NCI-H128 (cell line): ENCODE data around the gene GDPD1.
"Not testable (repeated sequence)": the region's sequence is repeated elsewhere in the genome, so short reads cannot be mapped to it uniquely, and the experiment has no call there.

Experiments used
- DNase-seq: peaks from one replicate; lab custom pipeline; 2025; ENCODE audit not compliant: unreplicated experiment; lab: John Stamatoyannopoulos, UW

GDPD1 gene

DNA sequence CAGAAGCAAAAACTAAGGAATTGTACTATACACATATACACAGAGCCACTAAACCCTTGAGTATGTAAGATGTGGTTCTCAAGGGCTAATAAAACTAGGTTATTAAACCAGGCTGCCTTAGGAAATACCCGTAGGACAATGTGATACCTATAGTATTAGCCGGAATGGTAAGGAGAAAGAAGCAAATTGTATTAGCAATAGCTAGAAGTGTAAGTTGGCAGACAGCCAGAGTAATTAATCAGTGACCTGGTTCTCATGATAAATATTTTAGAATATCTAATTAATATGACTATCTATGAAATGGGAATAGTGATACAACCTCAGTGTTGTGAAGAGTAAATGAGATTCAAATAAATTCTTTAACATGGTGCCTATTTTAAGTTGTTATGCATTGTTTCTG lies 18.6 kb downstream of the GDPD1 start:
- no peak for DNase-seq

DNA sequence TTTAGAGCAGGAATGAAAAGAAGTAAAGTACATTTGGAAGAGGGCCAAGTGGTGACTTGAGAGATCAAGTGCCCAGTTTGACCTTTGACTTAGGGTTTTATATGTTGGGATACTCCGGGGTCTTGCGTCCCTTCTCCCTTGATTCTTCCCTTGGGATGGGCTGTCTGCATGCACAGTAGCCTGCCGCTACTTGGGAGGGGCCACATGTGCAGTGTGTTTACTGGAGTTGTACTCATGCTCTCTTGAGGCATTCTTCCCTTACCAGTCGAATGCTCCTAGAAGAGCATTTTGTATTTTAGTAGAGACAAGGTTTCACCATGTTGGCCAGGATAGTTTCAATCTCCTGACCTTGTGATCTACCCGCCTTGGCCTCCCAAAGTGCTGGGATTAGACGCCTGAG lies 23.8 kb downstream of the GDPD1 start:
- no peak for DNase-seq

DNA sequence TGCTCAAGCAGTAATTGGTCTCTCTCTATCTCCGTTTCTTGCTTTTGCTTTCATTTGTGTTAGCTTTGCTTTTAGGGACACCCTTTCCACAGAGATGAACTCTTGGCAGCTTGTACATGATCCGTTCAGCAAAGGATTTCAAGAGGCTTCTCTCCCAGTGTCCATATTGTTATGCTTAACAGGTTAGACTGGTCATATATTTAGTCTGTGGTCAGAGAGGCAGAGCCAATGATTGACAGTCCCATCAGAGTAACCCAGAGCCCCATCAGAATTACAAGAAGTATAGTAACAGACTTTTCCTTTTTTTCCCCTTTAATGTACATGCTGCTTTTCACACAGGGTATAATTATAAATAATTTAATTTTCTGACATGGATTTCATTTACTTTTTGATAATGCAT lies 34.4 kb downstream of the GDPD1 start:
- no peak for DNase-seq

DNA sequence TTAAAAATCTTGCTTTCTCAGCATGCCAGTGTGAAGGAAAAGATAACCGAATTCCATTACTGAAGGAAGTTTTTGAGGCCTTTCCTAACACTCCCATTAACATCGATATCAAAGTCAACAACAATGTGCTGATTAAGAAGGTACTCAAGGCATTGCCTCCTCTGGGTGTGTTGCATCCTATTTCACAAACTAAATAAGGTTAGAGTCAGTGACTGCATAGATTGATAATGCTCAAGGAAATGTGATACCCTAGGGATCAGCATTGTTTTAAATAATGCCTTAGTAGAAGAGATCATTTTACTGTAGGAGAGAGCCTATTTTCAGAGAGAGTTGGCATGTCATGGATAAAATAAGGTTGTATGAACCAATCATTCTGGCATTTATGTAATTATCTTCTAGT lies 36.8 kb downstream of the GDPD1 start:
- no peak for DNase-seq

DNA sequence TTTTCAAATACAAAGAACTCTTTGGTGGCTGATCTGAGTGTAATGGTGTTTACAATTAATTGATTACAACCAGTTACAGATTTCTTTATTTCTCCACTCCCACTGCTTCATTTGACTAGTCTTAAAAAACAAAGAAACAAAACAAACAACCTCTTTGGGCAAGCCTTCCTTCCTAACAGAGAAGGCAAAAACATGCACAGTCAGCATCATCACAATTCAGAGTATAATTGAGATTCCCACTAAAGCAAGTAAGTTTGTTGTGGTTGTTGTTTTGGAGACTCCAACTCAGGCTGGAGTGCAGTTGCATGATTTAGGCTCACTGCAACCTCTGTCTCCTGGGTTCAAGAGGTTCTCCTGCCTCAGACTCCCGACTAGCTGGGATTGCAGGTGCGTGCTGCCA lies 40.4 kb downstream of the GDPD1 start:
- no peak for DNase-seq

DNA sequence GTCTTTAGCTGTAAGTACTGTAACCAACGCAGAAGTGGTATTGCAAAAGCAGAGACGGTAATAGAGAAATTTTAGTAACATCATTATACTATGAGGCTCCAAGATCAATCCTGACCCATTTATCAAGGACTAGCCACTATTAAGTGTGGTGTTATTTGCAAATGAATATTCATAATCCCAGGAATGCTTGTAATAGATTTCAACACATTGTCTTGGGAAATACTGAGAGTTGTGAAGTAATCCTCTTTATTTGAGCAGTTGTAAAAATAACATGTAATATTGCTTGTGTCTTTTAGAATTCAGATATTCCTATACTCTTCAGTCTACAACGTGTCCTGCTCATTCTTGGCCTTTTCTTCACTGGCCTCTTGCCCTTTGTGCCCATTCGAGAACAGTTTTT lies 46.4 kb downstream of the GDPD1 start:
- DNase-seq, result no peak

DNA sequence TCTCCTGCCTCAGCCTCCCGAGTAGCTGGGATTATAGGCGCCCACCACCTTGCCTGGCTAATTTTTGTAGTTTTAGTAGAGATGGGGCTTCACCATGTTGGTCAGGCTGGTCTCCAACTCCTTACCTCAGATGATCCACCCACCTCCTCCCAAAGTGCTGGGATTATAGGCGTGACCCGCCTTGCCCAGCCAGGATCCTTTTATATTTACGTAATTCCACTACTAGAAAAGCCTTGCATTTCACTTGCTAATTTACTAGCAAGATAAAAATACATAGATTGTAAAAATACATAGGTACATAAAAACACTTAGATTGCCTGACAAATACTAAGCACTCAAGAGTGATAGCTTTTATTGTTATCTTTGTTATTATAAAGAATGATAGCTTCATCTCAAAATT lies 47.5 kb downstream of the GDPD1 start:
- DNase-seq, result no peak

DNA sequence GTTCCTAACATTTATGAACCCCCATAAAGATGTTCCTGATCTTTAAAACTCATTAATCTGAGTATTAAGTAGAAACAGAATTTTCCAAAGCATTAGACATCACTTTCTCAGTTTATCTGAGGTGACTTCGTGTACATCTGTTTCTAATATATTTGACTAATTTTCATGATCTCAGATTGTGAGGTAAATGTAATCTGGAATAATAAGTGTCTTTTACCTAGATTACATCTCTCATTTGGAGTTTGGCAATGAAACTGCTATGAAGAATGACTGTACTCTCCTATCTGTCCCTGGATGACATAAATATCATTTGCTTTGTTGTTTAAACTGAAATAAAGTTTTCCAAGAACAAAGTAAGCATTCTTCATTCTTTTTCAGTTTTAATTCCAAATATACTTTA lies 55.3 kb downstream of the GDPD1 start:
- no peak for DNase-seq

DNA sequence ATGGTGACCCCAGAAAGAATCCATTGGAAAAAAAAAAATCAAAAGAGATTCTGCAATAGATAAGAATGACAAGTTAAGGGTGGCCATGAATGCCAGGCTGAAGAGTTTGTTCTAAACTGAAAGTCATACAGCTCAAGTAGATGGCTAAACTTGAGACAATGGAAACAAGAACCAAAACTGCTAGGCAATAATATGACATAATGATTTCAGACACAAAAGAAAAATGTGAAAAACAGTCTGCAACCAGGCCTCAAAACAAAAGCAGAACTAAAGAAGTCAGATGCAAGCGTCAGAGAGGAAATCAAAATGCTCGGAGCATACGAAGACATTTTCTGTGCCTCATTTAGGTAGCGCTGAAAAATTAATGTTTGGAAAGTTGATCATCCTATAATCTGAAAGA lies 56.7 kb downstream of the GDPD1 start:
- no peak for DNase-seq

DNA sequence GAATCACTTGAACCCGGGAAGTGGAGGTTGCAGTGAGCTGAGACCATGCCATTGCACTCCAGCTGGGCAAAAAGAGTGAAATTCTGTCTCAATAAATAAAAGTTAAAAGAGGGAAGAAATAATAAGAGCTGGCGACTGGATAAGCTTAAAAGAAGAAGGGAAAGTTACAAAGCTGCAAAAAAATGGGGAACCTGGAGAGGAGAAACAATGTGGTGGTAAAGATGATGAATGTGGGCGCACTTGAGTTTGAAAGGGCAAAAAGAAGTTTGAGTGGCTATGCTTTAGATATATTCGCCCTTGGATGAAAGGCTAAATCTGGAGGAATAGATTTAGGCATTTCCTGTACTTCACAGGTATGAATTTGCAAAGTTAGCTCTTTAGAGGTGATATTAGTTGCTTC lies 58.1 kb downstream of the GDPD1 start:
- DNase-seq, result no peak

DNA sequence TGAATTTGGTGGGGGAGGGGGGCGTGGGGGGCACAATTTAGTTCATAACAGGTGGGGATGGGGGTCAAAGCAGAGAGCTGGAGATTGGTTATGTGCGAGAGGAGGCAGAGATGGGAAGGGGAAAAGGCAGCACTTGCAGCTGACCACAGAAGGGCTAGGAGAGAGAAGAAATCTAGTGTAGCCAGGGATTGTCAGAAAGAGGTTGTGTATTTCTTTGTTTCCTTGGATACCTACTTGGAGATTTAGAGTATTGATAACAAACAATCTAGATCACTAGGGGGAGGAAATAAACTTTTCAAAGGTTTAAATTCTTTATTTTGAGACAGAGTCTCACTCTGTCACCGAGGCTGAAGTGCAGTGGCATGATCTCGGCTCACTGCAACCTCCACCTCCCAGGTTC lies 64.0 kb downstream of the GDPD1 start:
- no peak for DNase-seq

DNA sequence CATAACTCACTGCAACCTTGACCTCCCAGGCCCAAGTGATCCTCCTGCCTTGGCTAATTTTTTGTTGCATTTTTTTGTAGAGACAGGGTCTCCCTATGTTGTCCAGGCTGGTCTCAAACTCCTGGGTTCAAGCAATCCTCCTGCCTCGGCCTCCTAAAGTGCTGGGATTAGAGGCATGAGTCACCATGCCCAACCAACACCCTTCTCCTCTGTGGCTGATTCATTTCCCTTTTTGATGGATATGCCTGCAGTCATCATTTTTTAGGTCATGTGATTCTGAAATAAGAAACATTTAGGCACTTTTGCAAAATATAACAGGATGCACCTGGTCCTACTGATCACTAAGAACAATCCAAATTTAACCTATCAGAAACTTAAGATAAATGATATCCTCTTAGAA lies 67.1 kb downstream of the GDPD1 start:
- DNase-seq, result no peak

DNA sequence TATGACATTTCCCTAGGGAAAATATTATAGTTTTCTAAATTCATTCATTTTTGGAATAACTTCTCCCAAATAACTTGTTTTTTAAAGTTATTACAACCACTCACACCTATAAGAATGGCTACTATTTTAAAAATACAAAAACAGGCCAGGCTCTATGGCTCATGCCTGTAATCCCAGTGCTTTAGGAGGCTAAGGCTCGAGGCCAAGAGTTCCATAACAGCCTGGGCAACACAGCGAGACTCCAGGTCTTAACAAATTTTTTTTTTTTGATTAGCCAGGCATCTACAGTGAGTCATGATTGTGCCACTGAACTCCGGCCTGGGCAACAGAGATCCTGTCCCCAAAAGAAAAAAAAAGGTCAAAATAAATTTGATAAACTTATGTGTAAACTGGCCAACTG lies 67.6 kb downstream of the GDPD1 start:
- no peak for DNase-seq

DNA sequence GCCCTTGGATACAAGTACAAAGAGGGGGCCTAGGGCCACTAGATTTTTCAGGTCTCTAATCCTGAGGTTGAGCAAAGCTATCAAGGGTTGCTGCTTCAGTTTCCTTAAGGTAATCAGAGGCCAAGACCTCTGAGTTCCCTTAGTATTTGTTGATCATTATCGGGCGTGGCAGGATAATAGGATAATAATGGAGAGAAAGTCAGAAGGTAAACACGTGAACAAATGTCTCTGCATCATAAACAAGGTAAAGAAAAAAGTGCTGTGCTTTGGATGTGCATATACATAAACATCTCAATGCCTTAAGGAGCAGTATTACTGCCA lies 69.6 kb downstream of the GDPD1 start:
- DNase-seq, result no peak

DNA sequence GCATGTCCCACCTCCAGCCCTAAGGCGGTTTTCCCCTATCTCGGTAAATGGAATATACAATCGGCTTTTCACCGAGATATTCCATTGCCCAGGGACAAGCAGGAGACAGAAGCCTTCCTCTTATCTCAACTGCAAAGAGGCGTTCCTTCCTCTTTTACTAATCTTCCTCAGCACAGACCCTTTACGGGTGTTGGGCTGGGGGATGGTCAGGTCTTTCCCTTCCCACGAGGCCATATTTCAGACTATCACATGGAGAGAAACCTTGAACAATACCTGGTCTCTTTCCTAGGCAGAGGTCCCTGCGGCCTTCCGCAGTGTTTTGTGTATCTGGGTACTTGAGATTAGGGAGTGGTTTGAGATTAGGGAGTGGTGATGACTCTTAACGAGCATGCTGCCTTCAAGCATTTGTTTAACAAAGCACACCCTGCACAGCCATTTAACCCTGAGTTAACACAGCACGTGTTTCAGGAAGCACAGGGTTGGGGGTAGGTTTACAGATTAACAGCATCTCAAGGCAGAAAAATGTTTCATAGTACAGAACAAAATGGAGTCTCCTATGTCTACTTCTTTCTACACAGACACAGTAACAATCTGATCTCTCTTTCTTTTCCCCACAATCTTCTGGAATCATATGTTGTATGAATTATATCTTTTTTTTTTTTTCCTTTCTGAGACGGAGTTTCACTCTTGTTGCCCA lies 70.1 kb downstream of the GDPD1 start:
- not testable (repeated sequence) for DNase-seq

DNA sequence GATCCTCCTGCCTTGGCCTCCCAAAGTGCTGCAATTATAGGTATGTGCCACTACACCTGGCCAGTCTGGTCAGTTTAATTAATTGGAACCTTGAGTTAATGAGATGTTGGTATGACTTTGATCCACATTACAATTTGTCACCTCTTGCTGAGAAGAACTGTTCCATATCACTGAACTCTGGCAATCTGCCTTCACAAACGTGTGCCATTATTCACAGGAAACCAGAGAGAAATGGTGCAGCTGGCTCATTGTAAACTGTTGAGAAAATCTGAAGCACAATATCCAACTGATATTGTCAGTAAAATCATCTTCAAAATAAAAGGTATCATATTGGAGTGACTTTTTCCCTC lies 71.8 kb downstream of the GDPD1 start:
- no peak for DNase-seq

DNA sequence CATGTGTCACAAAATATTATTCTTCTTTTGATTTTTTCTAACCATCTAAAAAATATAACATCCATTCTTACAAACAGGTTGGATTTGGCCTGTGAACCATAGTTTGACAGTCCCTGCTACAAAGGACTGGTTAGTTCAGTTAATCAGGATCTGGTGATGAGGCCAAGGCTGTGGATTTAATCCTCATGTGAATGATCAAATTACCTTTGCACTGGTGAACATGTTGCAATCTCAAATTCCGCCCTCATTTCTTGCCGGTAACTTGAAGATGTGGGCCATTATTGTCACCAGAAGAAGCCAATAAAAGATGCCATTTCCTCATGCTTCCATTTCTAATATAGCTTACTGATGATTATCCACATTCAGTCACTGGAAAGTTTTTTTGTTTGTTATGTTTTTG lies 75.9 kb downstream of the GDPD1 start:
- DNase-seq, result no peak

DNA sequence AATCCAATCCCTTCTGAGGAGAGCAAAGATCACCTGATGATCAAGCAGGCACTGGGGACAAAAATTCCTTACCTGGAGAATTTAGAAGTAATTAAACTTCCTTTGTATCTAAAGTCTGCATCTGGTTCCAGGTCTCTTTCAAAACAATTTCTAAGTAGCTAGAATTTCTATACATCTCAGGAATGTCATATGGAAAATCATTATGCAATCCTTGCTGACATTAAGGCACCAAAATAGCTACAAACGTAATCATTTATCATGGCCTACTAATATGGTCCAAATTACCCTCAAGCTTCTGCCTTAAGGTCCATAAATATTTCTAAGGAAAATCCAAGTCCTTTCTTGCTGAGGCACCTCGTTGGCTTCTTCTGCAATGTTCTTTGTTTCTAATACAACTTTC lies 78.2 kb downstream of the GDPD1 start:
- no peak for DNase-seq

DNA sequence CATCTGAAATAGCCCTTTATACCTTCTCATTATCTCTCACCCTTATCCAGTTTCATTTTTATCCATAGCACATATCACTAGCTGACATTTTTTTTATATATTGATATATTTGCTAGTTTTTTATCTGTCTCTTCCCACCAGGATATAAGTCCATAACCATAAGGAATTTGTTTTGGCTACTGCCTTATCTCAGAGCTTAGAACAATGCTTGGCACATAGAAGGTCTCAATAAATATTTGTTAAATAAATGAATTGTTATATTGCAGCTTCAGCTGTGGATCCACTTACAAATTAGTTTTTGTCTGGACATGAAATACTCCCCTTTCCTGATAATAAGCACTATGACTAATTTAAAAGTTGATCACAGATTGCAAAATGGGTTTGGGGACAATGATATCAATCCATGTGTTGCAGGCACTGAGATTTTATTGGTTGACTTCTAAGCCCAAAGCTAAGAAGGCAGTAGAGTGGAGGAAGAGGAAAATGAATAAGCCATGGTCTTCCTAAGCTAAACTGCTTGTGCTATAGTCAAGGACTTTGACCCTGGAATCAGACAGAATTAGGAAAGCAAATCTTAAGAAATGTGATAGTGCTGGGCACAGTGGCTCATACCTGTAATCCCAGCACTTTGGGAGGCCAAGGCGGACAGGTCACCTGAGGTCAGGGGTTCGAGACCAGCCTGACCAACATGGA lies 79.2 kb downstream of the GDPD1 start:
- DNase-seq, result no peak

DNA sequence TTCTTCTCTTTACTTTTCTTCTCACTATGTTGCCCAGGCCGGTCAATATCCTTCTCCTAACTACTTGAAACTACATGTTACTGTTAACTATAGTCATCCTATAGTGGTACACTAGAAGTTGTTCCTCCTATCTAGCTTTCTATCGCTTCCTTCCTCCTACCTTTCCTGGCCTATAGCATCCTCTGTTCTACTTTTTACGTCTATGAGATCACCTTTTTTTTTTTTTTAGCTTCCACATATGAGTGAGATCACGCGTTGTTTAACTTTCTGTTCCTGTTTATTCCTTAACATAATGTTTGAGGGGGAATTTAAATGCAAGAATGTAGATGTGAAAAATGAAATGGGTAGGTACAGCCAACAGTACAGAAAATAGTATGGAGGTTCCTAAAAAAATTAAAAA lies 80.6 kb downstream of the GDPD1 start:
- DNase-seq, result no peak

DNA sequence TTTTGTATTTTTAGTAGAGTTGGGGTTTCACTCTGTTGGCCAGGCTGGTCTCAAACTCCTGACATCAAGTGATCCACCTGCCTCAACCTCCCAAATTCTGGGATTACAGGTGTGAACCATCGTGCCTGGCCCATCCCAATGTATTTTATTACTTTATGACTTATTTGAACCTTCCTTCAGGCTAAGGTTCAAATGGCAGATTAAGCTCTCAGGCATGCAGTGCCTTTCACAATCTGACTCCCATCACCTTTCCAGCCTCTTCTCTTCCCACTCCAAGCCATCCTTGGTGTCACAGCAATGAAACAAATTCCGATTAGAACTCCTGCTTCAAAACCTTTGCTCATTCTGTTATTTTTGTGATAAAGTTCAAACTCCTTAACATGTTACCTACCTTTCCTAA lies 84.5 kb downstream of the GDPD1 start:
- DNase-seq, result no peak

DNA sequence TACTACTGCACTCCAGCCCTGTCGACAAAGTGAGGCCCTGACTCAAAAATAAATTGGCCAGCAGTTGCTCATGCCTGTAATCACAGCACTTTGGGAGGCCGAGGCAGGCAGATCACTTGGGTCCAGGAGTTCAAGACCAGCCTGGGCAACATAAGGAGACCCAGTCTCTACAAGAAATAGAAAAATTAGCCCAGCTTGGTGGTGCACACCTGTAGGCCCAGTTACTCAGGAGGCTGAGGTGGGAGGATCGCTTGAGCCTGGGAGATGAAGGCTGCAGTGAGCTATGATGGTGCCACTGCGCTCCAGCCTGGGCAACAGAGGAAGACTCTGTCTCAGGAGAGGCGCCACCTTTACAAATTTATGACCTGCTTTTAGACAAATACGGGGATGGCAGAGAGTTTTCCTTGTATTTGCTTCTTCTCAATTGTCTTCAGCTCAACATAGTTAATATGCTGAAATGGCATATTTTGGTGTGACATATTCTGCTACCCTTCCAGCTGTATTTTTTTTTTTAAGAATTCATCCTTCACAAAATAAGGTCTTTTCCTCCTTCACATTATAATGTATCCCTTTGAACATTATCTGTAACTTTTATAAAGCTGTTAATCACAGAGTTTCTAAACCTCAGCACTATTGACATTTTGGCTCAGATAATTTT lies 90.1 kb downstream of the GDPD1 start:
- DNase-seq, result no peak

DNA sequence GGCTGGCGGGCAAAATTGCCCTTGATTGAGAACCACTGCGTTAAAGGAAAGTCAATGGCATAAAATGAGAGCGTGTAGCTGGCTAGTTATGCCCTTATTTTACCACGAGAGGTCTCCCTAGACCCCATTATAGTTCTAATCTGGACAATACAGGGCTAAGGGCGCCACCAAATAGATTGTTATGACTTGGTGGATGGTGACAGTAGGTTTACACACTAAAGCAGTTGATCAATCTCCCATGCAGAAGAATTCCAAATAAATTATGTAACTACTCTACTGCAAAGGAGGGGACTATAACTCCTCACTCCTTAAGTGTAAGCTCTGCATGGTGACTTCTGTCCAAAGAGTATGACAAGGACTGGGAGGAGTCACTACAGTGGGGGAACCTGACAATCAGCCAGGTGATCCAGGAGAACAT lies 90.7 kb downstream of the GDPD1 start:
- DNase-seq, result no peak
